Measurements from ENCODE around the gene MTLN.

MTLN gene

GRCh38 chr2:110170102-110170501, 42.2 kb downstream of the MTLN start:
- no peak for ATAC-seq
- no peak for TF ChIP-seq RARB (CRISPR knock-in tag; IDR thresholded peaks at IDR 0.05)
- no peak for TF ChIP-seq PPARA (CRISPR knock-in tag; IDR thresholded peaks at IDR 0.05; ENCODE audit: borderline replicate concordance)
- TF ChIP-seq, protein P1, sequence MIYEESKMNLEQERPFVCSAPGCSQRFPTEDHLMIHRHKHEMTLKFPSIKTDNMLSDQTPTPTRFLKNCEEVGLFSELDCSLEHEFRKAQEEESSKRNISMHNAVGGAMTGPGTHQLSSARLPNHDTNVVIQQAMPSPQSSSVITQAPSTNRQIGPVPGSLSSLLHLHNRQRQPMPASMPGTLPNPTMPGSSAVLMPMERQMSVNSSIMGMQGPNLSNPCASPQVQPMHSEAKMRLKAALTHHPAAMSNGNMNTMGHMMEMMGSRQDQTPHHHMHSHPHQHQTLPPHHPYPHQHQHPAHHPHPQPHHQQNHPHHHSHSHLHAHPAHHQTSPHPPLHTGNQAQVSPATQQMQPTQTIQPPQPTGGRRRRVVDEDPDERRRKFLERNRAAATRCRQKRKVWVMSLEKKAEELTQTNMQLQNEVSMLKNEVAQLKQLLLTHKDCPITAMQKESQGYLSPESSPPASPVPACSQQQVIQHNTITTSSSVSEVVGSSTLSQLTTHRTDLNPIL (CRISPR knock-in tag; IDR thresholded peaks at IDR 0.05; ENCODE audit: low read depth): no peak
- no peak for TF ChIP-seq ZNF70 (CRISPR knock-in tag; IDR thresholded peaks at IDR 0.05)
- TF ChIP-seq TSHZ2 (CRISPR knock-in tag; IDR thresholded peaks at IDR 0.05): no peak
- TF ChIP-seq BACH2 (CRISPR knock-in tag; IDR thresholded peaks at IDR 0.05; ENCODE audit: borderline replicate concordance): no peak
- TF ChIP-seq TOX (CRISPR knock-in tag; IDR thresholded peaks at IDR 0.05; ENCODE audit: borderline replicate concordance): no peak
- no peak for TF ChIP-seq ESRRG (CRISPR knock-in tag; IDR thresholded peaks at IDR 0.05)
- TF ChIP-seq CSDC2 (CRISPR knock-in tag; IDR thresholded peaks at IDR 0.05): no peak
- no peak for TF ChIP-seq OSR1 (CRISPR knock-in tag; IDR thresholded peaks at IDR 0.05)
- TF ChIP-seq ZC3H10 (CRISPR knock-in tag; IDR thresholded peaks at IDR 0.05): no peak
- no peak for TF ChIP-seq GLIS3 (CRISPR knock-in tag; IDR thresholded peaks at IDR 0.05)
- no peak for TF ChIP-seq ZNF565 (CRISPR knock-in tag; conservative IDR thresholded peaks at IDR 0.05; ENCODE audit: low read depth)
- TF ChIP-seq ZNF8 (CRISPR knock-in tag; IDR thresholded peaks at IDR 0.05): no peak
- TF ChIP-seq, protein P2, sequence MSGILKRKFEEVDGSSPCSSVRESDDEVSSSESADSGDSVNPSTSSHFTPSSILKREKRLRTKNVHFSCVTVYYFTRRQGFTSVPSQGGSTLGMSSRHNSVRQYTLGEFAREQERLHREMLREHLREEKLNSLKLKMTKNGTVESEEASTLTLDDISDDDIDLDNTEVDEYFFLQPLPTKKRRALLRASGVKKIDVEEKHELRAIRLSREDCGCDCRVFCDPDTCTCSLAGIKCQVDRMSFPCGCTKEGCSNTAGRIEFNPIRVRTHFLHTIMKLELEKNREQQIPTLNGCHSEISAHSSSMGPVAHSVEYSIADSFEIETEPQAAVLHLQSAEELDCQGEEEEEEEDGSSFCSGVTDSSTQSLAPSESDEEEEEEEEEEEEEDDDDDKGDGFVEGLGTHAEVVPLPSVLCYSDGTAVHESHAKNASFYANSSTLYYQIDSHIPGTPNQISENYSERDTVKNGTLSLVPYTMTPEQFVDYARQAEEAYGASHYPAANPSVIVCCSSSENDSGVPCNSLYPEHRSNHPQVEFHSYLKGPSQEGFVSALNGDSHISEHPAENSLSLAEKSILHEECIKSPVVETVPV (CRISPR knock-in tag; IDR thresholded peaks at IDR 0.05): no peak
- no peak for TF ChIP-seq ISL1 (CRISPR knock-in tag; IDR thresholded peaks at IDR 0.05)
- no peak for TF ChIP-seq ARNTL (CRISPR knock-in tag; IDR thresholded peaks at IDR 0.05; ENCODE audit: borderline replicate concordance, low read depth)
- TF ChIP-seq ZFP30 (CRISPR knock-in tag; IDR thresholded peaks at IDR 0.05): no peak

DNA sequence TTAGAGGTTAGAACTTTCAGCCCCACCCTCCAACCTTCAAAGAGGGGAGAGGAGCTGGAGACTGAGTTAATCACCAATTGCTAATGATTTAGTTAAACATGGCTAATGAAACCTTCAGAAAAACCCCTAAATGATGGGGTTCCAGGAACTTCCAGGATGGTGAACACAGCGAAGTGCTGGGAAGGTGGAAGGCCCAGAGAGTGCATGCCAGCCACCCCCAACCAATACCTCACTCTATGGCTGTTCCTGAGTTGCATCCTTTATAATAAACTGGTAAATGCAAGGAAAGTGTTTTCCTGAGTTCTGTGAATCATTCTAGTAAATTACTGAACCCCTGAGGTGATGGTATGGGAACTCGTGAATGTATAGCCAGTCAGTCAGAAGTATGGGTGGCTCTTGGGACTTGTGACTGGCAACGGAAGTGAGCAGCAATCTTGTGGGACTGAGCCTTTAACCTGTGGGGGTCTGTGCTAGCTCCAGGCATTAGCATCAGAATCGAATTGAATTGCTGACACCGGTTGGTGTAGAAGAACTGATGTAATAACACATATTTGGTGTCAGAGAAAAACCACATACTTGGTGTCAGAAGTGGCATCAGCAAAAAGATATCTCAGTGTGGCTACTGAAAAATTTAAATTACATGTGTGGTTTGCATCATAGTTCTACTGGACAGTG, 44.9 kb downstream of the MTLN start:
- no peak for ATAC-seq
- TF ChIP-seq ZFP30 (CRISPR knock-in tag; IDR thresholded peaks at IDR 0.05) (no peak), SNAI2 (CRISPR knock-in tag; IDR thresholded peaks at IDR 0.05) (no peak), ESRRG (CRISPR knock-in tag; IDR thresholded peaks at IDR 0.05) (no peak), BACH2 (CRISPR knock-in tag; IDR thresholded peaks at IDR 0.05; ENCODE audit: borderline replicate concordance) (no peak), CSDC2 (CRISPR knock-in tag; IDR thresholded peaks at IDR 0.05) (no peak), GLIS3 (CRISPR knock-in tag; IDR thresholded peaks at IDR 0.05) (no peak), RARB (CRISPR knock-in tag; IDR thresholded peaks at IDR 0.05) (no peak), OSR1 (CRISPR knock-in tag; IDR thresholded peaks at IDR 0.05) (no peak), TSHZ2 (CRISPR knock-in tag; IDR thresholded peaks at IDR 0.05) (no peak), TOX (CRISPR knock-in tag; IDR thresholded peaks at IDR 0.05; ENCODE audit: borderline replicate concordance) (no peak), ZNF70 (CRISPR knock-in tag; IDR thresholded peaks at IDR 0.05) (no peak), ARNTL (CRISPR knock-in tag; IDR thresholded peaks at IDR 0.05; ENCODE audit: borderline replicate concordance, low read depth) (no peak)
- TF ChIP-seq, protein P1 (CRISPR knock-in tag; IDR thresholded peaks at IDR 0.05; ENCODE audit: low read depth): no peak
- TF ChIP-seq, protein P3, sequence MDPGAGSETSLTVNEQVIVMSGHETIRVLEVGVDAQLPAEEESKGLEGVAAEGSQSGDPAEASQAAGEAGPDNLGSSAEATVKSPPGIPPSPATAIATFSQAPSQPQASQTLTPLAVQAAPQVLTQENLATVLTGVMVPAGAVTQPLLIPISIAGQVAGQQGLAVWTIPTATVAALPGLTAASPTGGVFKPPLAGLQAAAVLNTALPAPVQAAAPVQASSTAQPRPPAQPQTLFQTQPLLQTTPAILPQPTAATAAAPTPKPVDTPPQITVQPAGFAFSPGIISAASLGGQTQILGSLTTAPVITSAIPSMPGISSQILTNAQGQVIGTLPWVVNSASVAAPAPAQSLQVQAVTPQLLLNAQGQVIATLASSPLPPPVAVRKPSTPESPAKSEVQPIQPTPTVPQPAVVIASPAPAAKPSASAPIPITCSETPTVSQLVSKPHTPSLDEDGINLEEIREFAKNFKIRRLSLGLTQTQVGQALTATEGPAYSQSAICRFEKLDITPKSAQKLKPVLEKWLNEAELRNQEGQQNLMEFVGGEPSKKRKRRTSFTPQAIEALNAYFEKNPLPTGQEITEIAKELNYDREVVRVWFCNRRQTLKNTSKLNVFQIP (CRISPR knock-in tag; IDR thresholded peaks at IDR 0.05; ENCODE audit: borderline replicate concordance, low read depth): no peak
- TF ChIP-seq, protein P4, sequence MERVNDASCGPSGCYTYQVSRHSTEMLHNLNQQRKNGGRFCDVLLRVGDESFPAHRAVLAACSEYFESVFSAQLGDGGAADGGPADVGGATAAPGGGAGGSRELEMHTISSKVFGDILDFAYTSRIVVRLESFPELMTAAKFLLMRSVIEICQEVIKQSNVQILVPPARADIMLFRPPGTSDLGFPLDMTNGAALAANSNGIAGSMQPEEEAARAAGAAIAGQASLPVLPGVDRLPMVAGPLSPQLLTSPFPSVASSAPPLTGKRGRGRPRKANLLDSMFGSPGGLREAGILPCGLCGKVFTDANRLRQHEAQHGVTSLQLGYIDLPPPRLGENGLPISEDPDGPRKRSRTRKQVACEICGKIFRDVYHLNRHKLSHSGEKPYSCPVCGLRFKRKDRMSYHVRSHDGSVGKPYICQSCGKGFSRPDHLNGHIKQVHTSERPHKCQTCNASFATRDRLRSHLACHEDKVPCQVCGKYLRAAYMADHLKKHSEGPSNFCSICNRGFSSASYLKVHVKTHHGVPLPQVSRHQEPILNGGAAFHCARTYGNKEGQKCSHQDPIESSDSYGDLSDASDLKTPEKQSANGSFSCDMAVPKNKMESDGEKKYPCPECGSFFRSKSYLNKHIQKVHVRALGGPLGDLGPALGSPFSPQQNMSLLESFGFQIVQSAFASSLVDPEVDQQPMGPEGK (CRISPR knock-in tag; IDR thresholded peaks at IDR 0.05; ENCODE audit: borderline replicate concordance): no peak
- TF ChIP-seq, protein P2 (CRISPR knock-in tag; IDR thresholded peaks at IDR 0.05): no peak
